Kidney (tissue), 14 donors: Measurements from ENCODE around the gene CEP85. TPM values are rescaled to one million over a fixed set of nuclear protein-coding genes. Genes with fewer than 3 reads are reported as not detected.

Experiments used
- DNase-seq, 5 donors: peaks; one replicate each; pipeline ENCODE4 v3.0.0-alpha.2; 2013 to 2020
- FAIRE-seq: peaks from 2 replicates; lab custom pipeline; 2012; peaks lifted over from hg19 to GRCh38; lab: Jason Lieb, UNC
- H3K27ac ChIP-seq, 2 donors: one replicate each; pipeline ENCODE4 v1.7.0; 2013; ENCODE audit warnings: low read depth in 2 of 2, low read length in 2 of 2, inconsistent platforms in 1 of 2
- H3K27me3 ChIP-seq: one replicate; pipeline ENCODE4 v1.7.1; 2013; ENCODE audit warnings: low read length, inconsistent platforms; ENCODE audit not compliant: control insufficient read depth, insufficient read depth
- H3K36me3 ChIP-seq, 3 donors: one replicate each; pipeline versions ENCODE4 v1.7.0 to v1.7.1; 2013; ENCODE audit warnings: low read length in 3 of 3, control low read depth in 1 of 3, inconsistent platforms in 1 of 3; ENCODE audit not compliant: insufficient read depth in 3 of 3, control insufficient read depth in 2 of 3
- H3K4me1 ChIP-seq, 3 donors: one replicate each; pipeline versions ENCODE4 v1.7.0 to v1.7.1; 2013; ENCODE audit warnings: low read length in 3 of 3, inconsistent platforms in 1 of 3, low read depth in 1 of 3; ENCODE audit not compliant: control insufficient read depth in 2 of 3, insufficient read depth in 2 of 3
- H3K4me3 ChIP-seq, 3 donors: one replicate each; pipeline versions ENCODE4 v1.7.0 to v1.8.1; 2013; ENCODE audit warnings: low read length in 3 of 3, control low read depth in 1 of 3, inconsistent platforms in 1 of 3
- H3K9ac ChIP-seq, 3 donors: one replicate each; pipeline versions ENCODE4 v1.7.0 to v1.7.1; 2013; ENCODE audit warnings: low read length in 3 of 3, control low read depth in 1 of 3, inconsistent platforms in 1 of 3
- H3K9me3 ChIP-seq, 3 donors: one replicate each; pipeline versions ENCODE4 v1.7.0 to v1.7.1; 2013; ENCODE audit warnings: low read length in 3 of 3, control low read depth in 1 of 3, inconsistent platforms in 1 of 3; ENCODE audit not compliant: control insufficient read depth in 2 of 3, insufficient read depth in 1 of 3
- CTCF ChIP-seq: IDR thresholded peaks from 3 replicates; pipeline ENCODE4 v1.5.1; 2012; ENCODE audit warnings: mild to moderate bottlenecking, moderate library complexity, borderline replicate concordance; ENCODE audit not compliant: insufficient read depth; ENCODE audit errors: extremely low read depth
- intact Hi-C: fragments of 100-400 bp; cut with DNase I; formaldehyde crosslinking; loops from one replicate; pipeline ENCODE4 v1.11.1; 2022
- polyA plus RNA-seq: library from polyadenylated mRNA; stranded (reverse); fragments of 350-450 nt; fragmentation: Illumina TruSeq; extraction: RNeasy Lipid Tissue Mini Kit (QIAGEN cat#74804); gene quantifications from one replicate; pipeline ENCODE4 v1.2.3, GENCODE V29; 2014; ENCODE audit warnings: low read depth, low replicate concordance; ENCODE audit not compliant: insufficient read depth
- total RNA-seq: library from RNA; stranded (reverse); fragmentation: NEBNext Ultra II Directional; extraction: Animal tissue kit (Norgen Biotek cat#: 25700); gene quantifications from one replicate; pipeline ENCODE4 v1.2.1, GENCODE V29; 2021
- donor health status: control.
- donor health status: control.
- donor health status: control.
- donor health status: control.
- donor health status: control.
- donor health status: DM: yes; HTN: yes; CAD: no.
- donor health status: Normal renal cell carcinoma (clear cell type).

Gene CEP85
- total and polyA plus RNA-seq, 2 donors from 2014 or later, result 8.4 to 8.5 TPM

DNA sequence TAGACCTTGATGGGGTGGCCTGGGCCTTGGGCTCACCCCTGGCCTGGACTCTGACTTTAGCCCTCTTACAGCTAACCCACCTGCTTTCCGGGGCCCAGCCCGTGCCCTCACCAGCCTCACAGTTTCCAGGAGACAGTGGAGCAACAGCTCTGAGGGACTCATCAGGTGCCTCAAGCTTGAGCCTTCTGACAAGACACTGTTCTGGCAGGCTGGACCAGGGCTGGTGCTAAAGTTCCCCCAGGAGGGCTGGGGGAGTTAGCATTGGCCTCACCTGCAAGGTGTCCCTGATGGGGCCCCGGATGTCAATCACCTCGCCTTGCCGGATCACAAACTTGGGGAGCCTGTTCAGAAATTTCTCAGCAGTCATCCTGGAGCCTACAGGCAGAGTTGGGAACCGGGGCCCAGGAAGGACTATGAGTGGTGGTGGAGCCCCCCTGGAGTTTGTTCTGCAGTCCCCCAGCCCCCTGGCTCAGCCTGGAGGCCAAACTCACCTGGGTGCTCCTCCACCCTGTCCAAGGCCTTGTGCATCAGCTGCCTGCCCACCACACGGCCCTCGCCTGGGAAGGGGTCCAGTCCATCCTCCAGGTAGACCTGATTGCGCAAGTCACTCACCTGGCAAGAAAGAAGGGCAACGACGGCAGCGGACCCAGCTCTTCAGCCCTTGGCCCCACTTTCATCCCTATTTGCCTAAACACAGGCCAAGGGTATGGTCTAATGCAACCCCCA is 50.0 kb downstream of the CEP85 start:
- no peaks in the 10 kb centered on the region for H3K36me3 ChIP-seq
- no peak overlapping the region for H3K27ac ChIP-seq
- no peak for TF ChIP-seq CTCF
- peaks cover 3 to 13% (median 4%) of the 10 kb centered on the region in 3 donors for H3K4me1 ChIP-seq
- H3K4me3 ChIP-seq, result no peak overlapping the region
- intact Hi-C loops, result no loop called here
- FAIRE-seq (no peak), DNase-seq (peak in 1 of 5 donors; percentile 72)
- H3K9ac ChIP-seq, result no peak overlapping the region
- H3K9me3 ChIP-seq, result no peaks in the 10 kb centered on the region
- H3K27me3 ChIP-seq, result no peaks in the 10 kb centered on the region

DNA sequence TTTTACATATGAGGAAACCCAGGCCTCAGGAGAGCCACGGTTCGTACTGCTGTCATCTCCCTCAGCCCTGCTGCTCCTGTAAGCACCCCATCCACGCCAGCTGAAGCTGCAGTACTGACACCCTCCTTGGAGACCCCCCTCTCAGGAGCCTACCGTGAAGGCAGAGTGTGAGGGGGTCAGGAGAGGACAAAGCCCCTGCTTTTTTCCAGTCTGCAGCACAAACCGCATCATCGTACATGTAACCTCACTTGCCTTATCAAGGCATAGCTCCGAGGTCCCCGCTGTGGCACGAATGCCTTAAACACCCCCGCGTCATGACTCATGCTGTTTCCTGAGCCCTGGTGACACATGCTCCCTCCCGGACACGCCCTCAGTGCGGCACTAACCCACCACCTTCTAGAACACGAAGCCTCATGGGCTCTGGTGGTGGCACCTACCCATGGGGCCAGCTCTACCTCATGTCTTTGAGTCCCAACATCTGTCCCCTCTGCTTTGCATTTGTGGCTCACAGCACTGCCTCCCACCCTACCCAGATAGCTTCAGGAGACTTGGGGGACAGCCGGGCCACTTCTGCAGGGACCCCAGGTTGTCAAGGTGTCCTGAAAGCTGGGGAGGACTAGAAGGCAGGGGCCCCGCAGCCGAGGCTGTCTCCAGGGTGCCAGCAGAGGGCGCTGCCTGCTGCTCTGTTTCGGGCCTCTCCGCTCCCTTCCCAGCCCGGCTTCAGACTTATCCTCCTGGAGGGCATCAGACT is 50.8 kb downstream of the CEP85 start:
- no peak overlapping the region for H3K4me3 ChIP-seq
- TF ChIP-seq CTCF, result peak; percentile 57
- no peaks in the 10 kb centered on the region for H3K27me3 ChIP-seq
- no peaks in the 10 kb centered on the region for H3K9me3 ChIP-seq
- H3K4me1 ChIP-seq, result peaks cover 0 to 11% (median 0%) of the 10 kb centered on the region in 3 donors
- H3K36me3 ChIP-seq, result no peaks in the 10 kb centered on the region
- H3K27ac ChIP-seq, result no peak overlapping the region
- no peak for FAIRE-seq
- DNase-seq, result peak in 1 of 5 donors; percentile 90
- intact Hi-C loops, result no loop called here
- H3K9ac ChIP-seq, result no peak overlapping the region

DNA sequence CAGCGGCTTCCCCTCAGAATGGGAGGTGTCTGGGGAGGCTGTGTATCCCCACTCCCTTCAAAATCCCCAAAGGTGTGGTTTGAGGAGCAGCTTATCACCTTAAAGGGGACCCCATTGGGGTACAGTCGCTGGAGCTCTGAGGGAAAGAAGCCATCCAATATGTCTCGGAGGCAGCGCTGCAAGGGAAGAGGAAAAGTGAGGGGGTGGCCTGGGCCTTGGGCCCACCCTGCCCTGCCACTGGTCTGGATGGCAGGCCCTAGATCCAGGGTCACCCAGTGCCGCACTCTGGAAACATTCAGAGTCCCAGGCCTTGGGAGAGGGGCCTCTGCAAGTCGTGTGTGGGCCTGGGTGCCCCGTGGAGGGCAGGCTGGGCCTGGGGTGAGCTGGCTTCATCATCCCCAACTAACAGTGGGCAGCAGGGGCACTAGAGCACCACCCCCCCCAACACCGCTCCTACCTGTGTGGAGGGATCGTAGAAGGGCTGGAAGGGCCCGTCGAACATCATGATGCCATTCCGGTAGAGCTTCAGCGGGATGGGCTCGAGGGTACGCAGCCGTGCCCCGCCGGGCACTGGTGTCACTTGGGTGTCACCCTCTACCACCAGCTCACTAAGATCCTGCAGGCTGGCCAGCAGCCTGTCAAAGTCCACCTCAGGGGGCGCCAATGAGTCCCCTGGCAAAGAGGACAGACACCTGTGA is 51.5 kb downstream of the CEP85 start:
- Histone ChIP-seq H3K36me3 (no peaks in the 10 kb centered on the region), H3K4me1 (peaks cover 0 to 10% (median 0%) of the 10 kb centered on the region in 3 donors), H3K9ac (no peak overlapping the region), H3K27ac (no peak overlapping the region), H3K27me3 (no peaks in the 10 kb centered on the region), H3K9me3 (no peaks in the 10 kb centered on the region), H3K4me3 (no peak overlapping the region)
- no peak for TF ChIP-seq CTCF
- FAIRE-seq, result no peak
- intact Hi-C loops, result no loop called here
- DNase-seq, result peak in 1 of 5 donors; percentile 61
